Esophagus muscularis mucosa (tissue), 4 donors: Measurements from ENCODE around the gene ACSM5. TPM values are rescaled to one million over a fixed set of nuclear protein-coding genes. Genes with fewer than 3 reads are reported as not detected.

Experiments used
- DNase-seq: peaks from one replicate; pipeline ENCODE4 v3.0.0-alpha.2; 2017; ENCODE audit errors: extremely low spot score
- H3K27ac ChIP-seq, 4 donors: fragments of 200-600 bp; sonication (generic); replicated peaks in 1 of 4; 1 replicate in 3 of 4; 2 replicates in 1 of 4; pipeline ENCODE4 v1.5.1; 2016 to 2019; ENCODE audit warnings: mild to moderate bottlenecking in 1 of 4
- H3K27me3 ChIP-seq, 4 donors: fragments of 200-600 bp; sonication (generic); one replicate each; pipeline versions ENCODE4 v1.5.1 to v1.6.0; 2016 to 2019
- H3K36me3 ChIP-seq, 4 donors: fragments of 200-600 bp; sonication (generic); one replicate each; pipeline ENCODE4 v1.5.1; 2016 to 2019
- H3K4me1 ChIP-seq, 4 donors: fragments of 200-600 bp; sonication (generic); one replicate each; pipeline ENCODE4 v1.5.1; 2016 to 2019
- H3K4me3 ChIP-seq, 4 donors: fragments of 200-600 bp; sonication (generic); 1 replicate in 2 of 4; 2 replicates in 2 of 4; pipeline ENCODE4 v1.5.1; 2016 to 2019; ENCODE audit warnings: mild to moderate bottlenecking in 4 of 4, moderate library complexity in 1 of 4
- H3K9me3 ChIP-seq, 4 donors: fragments of 200-600 bp; sonication (generic); 1 replicate in 3 of 4; 2 replicates in 1 of 4; pipeline ENCODE4 v1.5.1; 2016 to 2019
- CTCF ChIP-seq, 3 experiments: fragments of 200-600 bp in 2 of 3; fragments of 450-650 bp in 1 of 3; sonication (generic) in 2 of 3; IDR thresholded peaks; one replicate each; pipeline ENCODE4 v1.5.1; 2017 to 2019; ENCODE audit warnings: antibody characterized with exemption in 3 of 3, mild to moderate bottlenecking in 2 of 3, moderate library complexity in 1 of 3
- EP300 ChIP-seq: sonication (generic); formaldehyde crosslinking; IDR thresholded peaks from one replicate; pipeline ENCODE4 v1.6.1; 2017; ENCODE audit warnings: antibody characterized with exemption
- POLR2A ChIP-seq: fragments of 450-650 bp; IDR thresholded peaks from one replicate; pipeline ENCODE4 v1.6.1; 2017; ENCODE audit warnings: antibody characterized with exemption, moderate library complexity, mild to moderate bottlenecking, low read depth
- POLR2AphosphoS5 ChIP-seq, 2 donors: sonication (generic); formaldehyde crosslinking; IDR thresholded peaks; one replicate each; pipeline ENCODE4 v1.6.1; 2017; ENCODE audit warnings: antibody characterized with exemption in 2 of 2
- WGBS: methylation state at CpG from one replicate; pipeline ENCODE4 v1.1.5; 2018; 5-methylcytosine and 5-hydroxymethylcytosine counted together
- intact Hi-C: fragments of 100-400 bp; cut with DNase I; formaldehyde crosslinking; loops from one replicate; pipeline ENCODE4 v1.15.1; 2023
- total RNA-seq, 4 donors: library from RNA; depleted of rRNA; stranded (reverse); fragments of >200 nt; gene quantifications; one replicate each; pipeline versions ENCODE4 v1.1.0 to v1.2.1, GENCODE V29; 2016

The ACSM5 gene
- total RNA-seq, 4 donors from 2014 or later, result 1.6 to 6.1 (median 3.7) TPM

DNA sequence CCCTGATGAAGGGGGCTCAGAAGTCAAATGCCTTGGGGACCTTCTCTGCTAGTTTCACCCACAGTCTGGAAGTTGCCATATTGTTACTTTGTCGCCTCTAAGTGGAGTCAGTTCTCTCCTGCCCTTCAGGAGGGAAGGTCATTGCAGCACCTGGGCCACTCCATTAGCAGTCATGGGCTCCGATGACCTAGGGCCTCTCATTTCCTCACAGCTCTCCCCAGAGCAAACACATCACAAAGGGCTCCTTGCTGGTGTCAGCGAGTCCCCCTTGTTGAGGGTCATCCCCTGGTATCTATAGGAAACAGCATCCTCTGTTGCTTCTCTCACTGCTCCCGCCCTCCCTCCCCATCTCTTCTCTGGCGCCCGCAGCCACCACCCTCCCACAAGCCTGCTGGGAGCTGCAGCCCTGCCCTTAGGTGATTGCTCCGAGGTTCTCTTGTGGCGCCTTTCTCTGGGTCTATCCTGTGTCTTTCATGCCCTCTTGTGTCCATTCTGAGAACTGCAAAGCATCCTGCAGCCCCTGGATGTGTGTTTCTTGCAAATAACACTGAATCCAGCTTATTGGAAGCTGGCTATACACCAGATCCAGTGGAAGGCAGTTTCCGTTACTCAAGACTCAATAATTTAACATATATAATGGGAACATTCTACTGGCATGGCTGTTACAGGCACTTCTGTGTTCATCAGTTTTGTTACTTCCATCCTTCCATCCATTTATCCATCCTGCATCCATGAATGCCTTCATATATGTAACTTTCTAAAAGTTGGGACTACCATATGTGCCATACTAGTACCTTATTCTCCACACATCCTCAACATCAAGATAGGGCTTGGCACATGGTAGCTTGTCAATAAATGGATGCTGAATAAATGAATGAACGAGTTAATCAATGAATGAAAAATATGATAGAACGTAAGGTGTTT, 26.0 kb upstream of the ACSM5 start:
- WGBS, result 38% methylated on average over 8 of the region's 11 CpGs
- Histone ChIP-seq H3K36me3 (no peaks in the 10 kb centered on the region), H3K27me3 (peaks cover 0 to 31% (median 0%) of the 10 kb centered on the region in 4 donors), H3K9me3 (no peaks in the 10 kb centered on the region), H3K4me3 (no peak overlapping the region), H3K4me1 (peaks cover 0 to 12% (median 6%) of the 10 kb centered on the region in 4 donors), H3K27ac (no peak overlapping the region)
- intact Hi-C loops, result loop anchor here (2.0 to 10.0 kb wide), 2 partner anchors 59 to 475 kb away; partner anchors contain the start of gene GP2
- DNase-seq, result no peak
- TF ChIP-seq POLR2A (no peak), CTCF (IDR thresholded peaks at IDR 0.05) (peak; percentile 66 to 92 (median 74)), EP300 (no peak), POLR2AphosphoS5 (IDR thresholded peaks at IDR 0.05) (no peak)

- WGBS, result 29% methylated on average over 28 of the region's 30 CpGs
- H3K36me3 ChIP-seq, result no peaks in the 10 kb centered on the region
- H3K9me3 ChIP-seq, result no peaks in the 10 kb centered on the region
- H3K27ac ChIP-seq, result no peak overlapping the region
- H3K4me1 ChIP-seq, result peaks cover 0 to 12% (median 6%) of the 10 kb centered on the region in 4 donors
- no peak for TF ChIP-seq EP300
- peak; percentile 59 to 87 (median 73) for TF ChIP-seq CTCF (IDR thresholded peaks at IDR 0.05)
- intact Hi-C loops, result loop anchor here (10.0 kb wide), 1 partner anchor 61 kb away; the partner anchor contains the start of gene GP2
- H3K27me3 ChIP-seq, result peaks cover 0 to 14% (median 0%) of the 10 kb centered on the region in 4 donors
- H3K4me3 ChIP-seq, result peak overlapping the region in 1 of 4 donors; percentile 10
- no peak for DNase-seq
Measured at GRCh38 chr16:20385844-20386832, 23.2 kb upstream of the ACSM5 start.

GRCh38 chr16:20387978-20388377, 21.4 kb upstream of the ACSM5 start:
- Histone ChIP-seq H3K4me3 (no peak overlapping the region), H3K9me3 (no peaks in the 10 kb centered on the region), H3K4me1 (peaks cover 0 to 12% (median 6%) of the 10 kb centered on the region in 4 donors), H3K36me3 (no peaks in the 10 kb centered on the region), H3K27ac (no peak overlapping the region), H3K27me3 (peaks cover 0 to 13% (median 0%) of the 10 kb centered on the region in 4 donors)
- intact Hi-C loops, result loop anchor here (10.0 kb wide), 1 partner anchor 63 kb away; the partner anchor contains the start of gene GP2
- TF ChIP-seq POLR2AphosphoS5 (IDR thresholded peaks at IDR 0.05), result no peak
- TF ChIP-seq CTCF (IDR thresholded peaks at IDR 0.05), result no peak
- TF ChIP-seq POLR2A, result no peak
- TF ChIP-seq EP300, result no peak
- WGBS, result 83% methylated on average over 3 of the region's 3 CpGs
- DNase-seq, result no peak

- Histone ChIP-seq H3K27ac (no peak overlapping the region), H3K4me1 (peaks cover 5 to 16% (median 10%) of the 10 kb centered on the region in 4 donors), H3K9me3 (no peaks in the 10 kb centered on the region), H3K27me3 (peaks cover 0 to 13% (median 0%) of the 10 kb centered on the region in 4 donors), H3K4me3 (no peak overlapping the region), H3K36me3 (no peaks in the 10 kb centered on the region)
- no peak for DNase-seq
- TF ChIP-seq POLR2A (no peak), POLR2AphosphoS5 (IDR thresholded peaks at IDR 0.05) (no peak), EP300 (no peak)
- intact Hi-C loops, result loop anchor here (10.0 kb wide), 1 partner anchor 64 kb away; the partner anchor contains the start of gene GP2
- 86% methylated on average over 1 of the region's 1 CpG for WGBS
Measured at GRCh38 chr16:20388854-20389253, 20.5 kb upstream of the ACSM5 start.
